Endothelial cell of umbilical vein (primary cell): ENCODE data around the gene SAP25. TPM values are rescaled to one million over a fixed set of nuclear protein-coding genes. Genes with fewer than 3 reads are reported as not detected.

Experiments used
- BruUV-seq: library from RNA; stranded (reverse); fragments of 400-500 nt; replicated peaks from 2 replicates; lab custom pipeline; 2021; lab: Mats Ljungman, UMichigan
- CTCF ChIA-PET: fragments of 300-600, 350-600 bp; sonication (Branson Sonifier 250); formaldehyde crosslinking; loops from one replicate; lab custom pipeline; 2021; ENCODE audit warnings: antibody characterized with exemption, inconsistent platforms; lab: Charles Lee
- POLR2A ChIA-PET: fragments of 300-600, 350-600 bp; sonication (Branson Sonifier 250); formaldehyde crosslinking; loops from one replicate; lab custom pipeline; 2021; ENCODE audit warnings: antibody characterized with exemption, inconsistent platforms; lab: Charles Lee
- DNase-seq: peaks from one replicate; pipeline ENCODE4 v3.0.0-alpha.2; 2011; ENCODE audit warnings: low read depth, low spot score
- FAIRE-seq: peaks from 2 replicates; lab custom pipeline; 2011; peaks lifted over from hg19 to GRCh38; lab: Jason Lieb, UNC
- H2AFZ ChIP-seq: 2 replicates; pipeline ENCODE4 v1.6.0; 2012; ENCODE audit warnings: low read depth, low read length, control low read depth, inconsistent platforms
- H3K27ac ChIP-seq: 2 replicates; pipeline ENCODE4 v1.5.1; 2011; ENCODE audit warnings: low read depth, mild to moderate bottlenecking, control low read depth, low read length, moderate library complexity; ENCODE audit not compliant: insufficient read depth
- H3K27me3 ChIP-seq, 2 experiments: 2 replicates each; pipeline versions ENCODE4 v1.6.0 to v1.6.1; 2011; ENCODE audit warnings: low read length in 2 of 2, mixed read lengths in 1 of 2; ENCODE audit not compliant: control insufficient read depth in 2 of 2, insufficient read depth in 2 of 2
- H3K36me3 ChIP-seq, 2 experiments: 2 replicates in 1 of 2; 3 replicates in 1 of 2; pipeline ENCODE4 v1.5.1; 2011; ENCODE audit warnings: low read length in 2 of 2, mild to moderate bottlenecking in 1 of 2, moderate library complexity in 1 of 2; ENCODE audit not compliant: control insufficient read depth in 2 of 2, insufficient read depth in 2 of 2; ENCODE audit errors: extremely low read depth in 1 of 2
- H3K4me1 ChIP-seq: 3 replicates; pipeline ENCODE4 v1.5.1; 2011; ENCODE audit warnings: mild to moderate bottlenecking, low read length; ENCODE audit not compliant: control insufficient read depth, insufficient read depth; ENCODE audit errors: extremely low read depth
- H3K4me2 ChIP-seq: 2 replicates; pipeline ENCODE4 v1.6.1; 2011; ENCODE audit warnings: low read length, control low read depth, mixed read lengths; ENCODE audit not compliant: insufficient read depth
- H3K4me3 ChIP-seq, 3 experiments: fragments of 200-600 bp in 1 of 3; sonication (generic), shearing (Covaris generic) in 1 of 3; replicated peaks in 1 of 3; 2 replicates each; pipeline ENCODE4 v1.5.1; 2011 to 2016; ENCODE audit warnings: control low read depth in 3 of 3, low read length in 3 of 3, mild to moderate bottlenecking in 2 of 3, inconsistent platforms in 1 of 3, low read depth in 1 of 3, moderate library complexity in 1 of 3; ENCODE audit not compliant: insufficient read depth in 1 of 3
- H3K79me2 ChIP-seq: 2 replicates; pipeline ENCODE4 v1.6.0; 2012; ENCODE audit warnings: low read length, inconsistent platforms; ENCODE audit not compliant: control insufficient read depth, insufficient read depth
- H3K9ac ChIP-seq: replicated peaks from 2 replicates; pipeline ENCODE3; 2011; ENCODE audit warnings: low read length, control low read depth; ENCODE audit not compliant: insufficient read depth; ENCODE audit errors: extremely low read depth
- H3K9me1 ChIP-seq: replicated peaks from 3 replicates; pipeline ENCODE4 v1.6.0; 2011; ENCODE audit warnings: mild to moderate bottlenecking, low read length; ENCODE audit not compliant: control insufficient read depth, insufficient read depth; ENCODE audit errors: extremely low read depth
- H3K9me3 ChIP-seq: replicated peaks from 2 replicates; pipeline ENCODE4 v1.5.1; 2012; ENCODE audit warnings: low read length, inconsistent platforms; ENCODE audit not compliant: control insufficient read depth, insufficient read depth
- H4K20me1 ChIP-seq: replicated peaks from 2 replicates; pipeline ENCODE3; 2011; ENCODE audit warnings: mild to moderate bottlenecking, low read length; ENCODE audit not compliant: control insufficient read depth, insufficient read depth; ENCODE audit errors: extremely low read depth
- EZH2 ChIP-seq: IDR thresholded peaks from 2 replicates; pipeline ENCODE4 v1.6.1; 2012; ENCODE audit warnings: borderline replicate concordance, low read depth, mild to moderate bottlenecking, moderate library complexity, low read length, inconsistent platforms; ENCODE audit not compliant: severe bottlenecking
- FOS ChIP-seq: IDR thresholded peaks from 2 replicates; pipeline ENCODE4 v1.6.1; 2011; ENCODE audit warnings: mild to moderate bottlenecking, low read length, moderate library complexity, borderline replicate concordance; ENCODE audit not compliant: insufficient read depth
- GATA2 ChIP-seq: IDR thresholded peaks from 2 replicates; pipeline ENCODE4 v1.7.0; 2011; ENCODE audit warnings: low read depth, mild to moderate bottlenecking, moderate library complexity, mixed read lengths, low read length; ENCODE audit not compliant: insufficient read length, insufficient read depth
- JUN ChIP-seq: IDR thresholded peaks from 2 replicates; pipeline ENCODE4 v1.6.1; 2011; ENCODE audit warnings: borderline replicate concordance, low read depth; ENCODE audit not compliant: insufficient read length, insufficient read depth
- POLR2A ChIP-seq: IDR thresholded peaks from 2 replicates; pipeline ENCODE4 v1.6.1; 2012; ENCODE audit warnings: low read depth, mild to moderate bottlenecking, control low read depth, low read length
- POLR2AphosphoS5 ChIP-seq: IDR thresholded peaks from 2 replicates; pipeline ENCODE4 v1.6.1; 2012; ENCODE audit warnings: low read depth, mild to moderate bottlenecking, control low read depth, low read length, moderate library complexity; ENCODE audit not compliant: insufficient read depth
- dilution Hi-C: fragments of 300-500 bp; cut with MboI; formaldehyde crosslinking; loops from one replicate; pipeline ENCODE4 v1.15.0; 2019; ENCODE audit warnings: low sequenced_read_pairs; ENCODE audit not compliant: extremely low pct_ligation_motif_present
- intact Hi-C: fragments of 100-400 bp; cut with micrococcal nuclease; formaldehyde crosslinking; loops from one replicate; pipeline ENCODE4 v1.10.0; 2022
- polyA plus RNA-seq, 4 experiments: library from polyadenylated mRNA; depleted of rRNA in 3 of 4; stranded (reverse) in 3 of 4; unstranded in 1 of 4; fragments of >200 nt; gene quantifications; 2 replicates each; pipeline versions ENCODE4 v1.2.1 to v1.2.3, GENCODE V29; 2011 to 2012; ENCODE audit warnings: missing spikeins in 1 of 4
- total RNA-seq: library from RNA; stranded (reverse); gene quantifications from 2 replicates; pipeline ENCODE4 v1.2.3, GENCODE V29; 2021
- TF ChIP-seq, protein P1 (sequence below): IDR thresholded peaks from 2 replicates; pipeline ENCODE4 v1.6.1; 2011; ENCODE audit not compliant: insufficient read depth, insufficient read length
- TF ChIP-seq, protein P2 (sequence below), 2 donors: IDR thresholded peaks; 1 replicate in 1 of 2; 2 replicates in 1 of 2; pipeline ENCODE4 v1.5.1; 2011; ENCODE audit warnings: low read length in 2 of 2, mild to moderate bottlenecking in 2 of 2, moderate library complexity in 2 of 2, control low read depth in 1 of 2, inconsistent platforms in 1 of 2, low read depth in 1 of 2; ENCODE audit not compliant: insufficient read depth in 1 of 2; ENCODE audit errors: extremely low read depth in 1 of 2

The SAP25 gene
- total and polyA plus RNA-seq, 2 donors (not counting 3 experiments of a cell fraction or from before 2014, with no cell fraction given) = 3.2 TPM

DNA sequence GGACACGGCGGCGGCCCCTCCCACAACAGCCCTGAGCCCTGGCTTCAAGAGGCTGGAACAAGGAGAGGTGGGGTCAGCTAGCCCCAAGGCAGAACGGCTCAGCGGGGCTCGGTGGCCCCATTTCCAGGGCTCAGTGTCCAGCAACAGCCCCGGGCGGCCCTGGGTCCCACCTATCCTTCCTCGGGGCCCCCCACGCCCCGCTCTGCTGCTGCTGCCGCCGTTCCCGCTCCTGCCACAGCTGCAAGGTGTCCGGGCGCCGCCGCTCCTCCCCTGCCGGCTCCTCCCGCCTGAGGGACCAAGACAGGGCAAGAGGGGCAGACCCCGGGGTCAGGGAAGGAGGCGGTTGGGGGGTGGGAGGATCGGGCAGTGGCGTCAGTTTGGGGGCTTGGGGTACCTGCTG is 3.4 kb upstream of the SAP25 start:
- Histone ChIP-seq H4K20me1 (no peaks in the 10 kb centered on the region), H3K27ac (no peak overlapping the region), H3K9ac (no peak overlapping the region), H3K4me1 (no peaks in the 10 kb centered on the region), H3K9me3 (no peaks in the 10 kb centered on the region), H3K4me3 (no peak overlapping the region), H3K4me2 (no peak overlapping the region), H3K9me1 (no peaks in the 10 kb centered on the region), H3K79me2 (peaks cover 5% of the 10 kb centered on the region), H3K27me3 (no peaks in the 10 kb centered on the region), H2AFZ (no peak overlapping the region), H3K36me3 (peaks cover 14 to 56% of the 10 kb centered on the region in 2 experiments)
- POLR2A ChIA-PET = interaction anchor here (1.7 kb wide), 1 partner anchor 9 kb away, joined by 6 read pairs; the partner anchor contains the start of genes FBXO24 and LRCH4
- CTCF ChIA-PET = interaction anchor here (0.6 to 1.8 kb wide), 5 partner anchors 12 to 256 kb away, joined by 3 to 6 read pairs (median 3); no protein-coding TSS in a partner anchor
- no TSS peak for BruUV-seq
- no peak for TF ChIP-seq FOS
- TF ChIP-seq EZH2 = no peak
- TF ChIP-seq, protein P1, sequence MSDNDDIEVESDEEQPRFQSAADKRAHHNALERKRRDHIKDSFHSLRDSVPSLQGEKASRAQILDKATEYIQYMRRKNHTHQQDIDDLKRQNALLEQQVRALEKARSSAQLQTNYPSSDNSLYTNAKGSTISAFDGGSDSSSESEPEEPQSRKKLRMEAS = no peak
- no peak for TF ChIP-seq POLR2AphosphoS5
- TF ChIP-seq, protein P2, sequence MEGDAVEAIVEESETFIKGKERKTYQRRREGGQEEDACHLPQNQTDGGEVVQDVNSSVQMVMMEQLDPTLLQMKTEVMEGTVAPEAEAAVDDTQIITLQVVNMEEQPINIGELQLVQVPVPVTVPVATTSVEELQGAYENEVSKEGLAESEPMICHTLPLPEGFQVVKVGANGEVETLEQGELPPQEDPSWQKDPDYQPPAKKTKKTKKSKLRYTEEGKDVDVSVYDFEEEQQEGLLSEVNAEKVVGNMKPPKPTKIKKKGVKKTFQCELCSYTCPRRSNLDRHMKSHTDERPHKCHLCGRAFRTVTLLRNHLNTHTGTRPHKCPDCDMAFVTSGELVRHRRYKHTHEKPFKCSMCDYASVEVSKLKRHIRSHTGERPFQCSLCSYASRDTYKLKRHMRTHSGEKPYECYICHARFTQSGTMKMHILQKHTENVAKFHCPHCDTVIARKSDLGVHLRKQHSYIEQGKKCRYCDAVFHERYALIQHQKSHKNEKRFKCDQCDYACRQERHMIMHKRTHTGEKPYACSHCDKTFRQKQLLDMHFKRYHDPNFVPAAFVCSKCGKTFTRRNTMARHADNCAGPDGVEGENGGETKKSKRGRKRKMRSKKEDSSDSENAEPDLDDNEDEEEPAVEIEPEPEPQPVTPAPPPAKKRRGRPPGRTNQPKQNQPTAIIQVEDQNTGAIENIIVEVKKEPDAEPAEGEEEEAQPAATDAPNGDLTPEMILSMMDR (IDR thresholded peaks at IDR 0.05; ENCODE audit: extremely low read depth in 1 of 2, insufficient read depth in 1 of 2, low read depth in 1 of 2, low read length in 2 of 2) = no peak
- TF ChIP-seq POLR2A = no peak
- no peak for TF ChIP-seq JUN
- no peak for TF ChIP-seq GATA2
- dilution Hi-C loops (no loop called here), intact Hi-C loops (no loop called here)
- no peak for DNase-seq
- no peak for FAIRE-seq
